ENCODE results near the gene CAST. TPM values are rescaled to one million over a fixed set of nuclear protein-coding genes. Genes with fewer than 3 reads are reported as not detected.

Gene CAST
- total RNA-seq, 2 experiments from 2014 or later, result 155 to 162 TPM

DNA sequence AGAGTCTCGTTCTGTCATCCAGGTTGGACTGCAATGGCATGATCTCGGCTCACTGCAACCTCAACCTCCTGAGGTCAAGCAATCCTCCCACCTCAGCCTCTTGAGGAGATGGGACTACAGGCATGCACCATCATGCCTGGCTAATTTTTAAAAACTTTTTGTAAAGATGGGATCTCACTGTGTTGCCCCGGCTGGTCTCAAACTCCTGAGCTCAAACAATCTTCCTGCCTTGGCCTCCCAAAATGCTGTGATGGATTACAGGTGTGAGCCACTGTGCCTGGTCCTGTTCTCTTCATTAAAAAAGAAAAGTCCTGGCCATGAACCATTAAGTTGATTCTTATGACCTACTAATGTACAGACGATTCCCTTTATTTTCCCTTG lies 90.8 kb downstream of the CAST start:
- Mint-ChIP-seq H3K27me3 (no peaks in the 10 kb centered on the region), H3K4me3 (no peak overlapping the region), H3K36me3 (peaks cover 39% of the 10 kb centered on the region), H3K4me1 (ENCODE audit: low read depth) (peaks cover 15% of the 10 kb centered on the region), H3K27ac (peak overlapping the region; percentile 35), H3K9me3 (no peaks in the 10 kb centered on the region)
- intact Hi-C loops (cut with micrococcal nuclease), result loop anchor here (2.0 to 10.0 kb wide), 3 partner anchors 116 to 408 kb away; partner anchors contain the start of gene LNPEP
- no peak for DNase-seq
- ChIA-PET CTCF (interaction anchor here (0.6 to 3.8 kb wide), 33 partner anchors 10 to 409 kb away, joined by 3 to 50 read pairs (median 6); partner anchors contain the start of genes ERAP1 and LIX1), POLR2A (no interaction called here)

DNA sequence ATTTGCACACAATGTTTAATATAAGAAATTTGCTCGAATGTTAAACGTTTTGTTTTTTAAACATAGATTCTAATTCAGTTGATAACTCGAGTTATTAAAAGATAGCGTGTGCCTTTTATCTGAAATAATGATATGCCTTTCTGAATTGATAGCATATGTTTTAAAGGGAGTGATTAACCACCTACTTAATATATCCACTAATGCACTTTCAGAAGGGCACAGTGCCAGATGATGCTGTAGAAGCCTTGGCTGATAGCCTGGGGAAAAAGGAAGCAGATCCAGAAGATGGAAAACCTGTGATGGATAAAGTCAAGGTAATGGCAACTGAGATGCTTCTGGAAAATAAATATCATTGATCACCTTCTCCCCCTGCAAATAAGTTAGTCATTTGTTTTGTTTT lies 91.7 kb downstream of the CAST start:
- Mint-ChIP-seq H3K9me3 (no peaks in the 10 kb centered on the region), H3K4me1 (ENCODE audit: low read depth) (peaks cover 15% of the 10 kb centered on the region), H3K27me3 (no peaks in the 10 kb centered on the region), H3K36me3 (peaks cover 36% of the 10 kb centered on the region), H3K27ac (no peak overlapping the region), H3K4me3 (no peak overlapping the region)
- intact Hi-C loops (cut with micrococcal nuclease), result loop anchor here (1.0 to 10.0 kb wide), 4 partner anchors 115 to 409 kb away; partner anchors contain the start of gene LNPEP
- no peak for DNase-seq
- POLR2A ChIA-PET, result no interaction called here
- CTCF ChIA-PET, result interaction anchor here (1.0 to 1.6 kb wide), 3 partner anchors 140 to 408 kb away, joined by 4 to 5 read pairs (median 4); no protein-coding TSS in a partner anchor

DNA sequence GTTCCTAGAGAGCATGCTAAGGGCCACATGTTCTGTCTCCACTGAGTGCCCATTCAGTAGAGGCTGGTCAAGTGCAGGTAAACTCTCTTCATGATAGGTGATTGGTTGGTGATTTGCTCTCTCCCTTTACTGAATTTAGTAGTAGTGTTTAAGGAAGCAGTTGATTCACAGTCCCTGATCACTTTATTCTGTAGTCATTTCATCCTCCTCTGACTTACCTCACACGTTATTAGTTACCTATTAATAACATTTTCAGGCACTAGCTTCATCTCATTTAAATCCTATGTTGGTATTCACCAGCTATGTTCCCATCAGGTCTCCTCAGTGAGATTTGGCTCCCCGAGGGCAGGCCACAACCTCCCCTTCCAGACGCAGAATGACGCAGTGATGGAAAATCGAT lies 93.7 kb downstream of the CAST start:
- ChIA-PET POLR2A (no interaction called here), CTCF (interaction anchor here (1.3 kb wide), 1 partner anchor 406 kb away, joined by 3 read pairs; no protein-coding TSS in a partner anchor)
- H3K27ac Mint-ChIP-seq, result no peak overlapping the region
- H3K9me3 Mint-ChIP-seq, result no peaks in the 10 kb centered on the region
- no peak overlapping the region for H3K4me3 Mint-ChIP-seq
- H3K4me1 Mint-ChIP-seq (ENCODE audit: low read depth), result peaks cover 9% of the 10 kb centered on the region
- H3K27me3 Mint-ChIP-seq, result no peaks in the 10 kb centered on the region
- peaks cover 33% of the 10 kb centered on the region for H3K36me3 Mint-ChIP-seq
- intact Hi-C loops (cut with micrococcal nuclease), result loop anchor here (10.0 kb wide), 1 partner anchor 411 kb away; no protein-coding TSS in a partner anchor
- no peak for DNase-seq

DNA sequence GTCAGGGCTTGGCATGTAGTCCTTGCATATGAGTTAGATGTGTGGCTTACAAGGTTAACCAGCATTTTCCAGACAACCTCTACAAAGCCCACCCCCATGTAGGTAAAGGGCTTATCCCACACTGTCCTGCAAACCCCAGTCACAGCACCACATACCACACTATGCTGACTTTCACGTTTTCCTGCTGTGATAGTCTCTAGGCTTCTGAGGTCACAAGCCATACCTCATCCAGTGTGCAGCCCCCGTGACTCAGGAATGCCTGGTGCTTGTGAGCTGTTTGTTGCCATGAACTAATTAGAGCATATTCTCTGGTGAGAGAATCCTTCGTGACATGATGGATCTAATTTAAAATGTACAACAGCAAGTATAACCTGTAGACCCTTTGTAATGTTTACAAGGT lies 94.8 kb downstream of the CAST start:
- intact Hi-C loops (cut with micrococcal nuclease), result loop anchor here (10.0 kb wide), 1 partner anchor 412 kb away; no protein-coding TSS in a partner anchor
- H3K9me3 Mint-ChIP-seq, result no peaks in the 10 kb centered on the region
- CTCF ChIA-PET, result interaction anchor here (1.0 to 1.3 kb wide), 2 partner anchors 117 to 405 kb away, joined by 3 to 4 read pairs; no protein-coding TSS in a partner anchor
- H3K27ac Mint-ChIP-seq, result no peak overlapping the region
- no peaks in the 10 kb centered on the region for H3K27me3 Mint-ChIP-seq
- no peak overlapping the region for H3K4me3 Mint-ChIP-seq
- DNase-seq, result no peak
- peaks cover 29% of the 10 kb centered on the region for H3K36me3 Mint-ChIP-seq
- POLR2A ChIA-PET, result no interaction called here
- H3K4me1 Mint-ChIP-seq (ENCODE audit: low read depth), result peaks cover 3% of the 10 kb centered on the region

DNA sequence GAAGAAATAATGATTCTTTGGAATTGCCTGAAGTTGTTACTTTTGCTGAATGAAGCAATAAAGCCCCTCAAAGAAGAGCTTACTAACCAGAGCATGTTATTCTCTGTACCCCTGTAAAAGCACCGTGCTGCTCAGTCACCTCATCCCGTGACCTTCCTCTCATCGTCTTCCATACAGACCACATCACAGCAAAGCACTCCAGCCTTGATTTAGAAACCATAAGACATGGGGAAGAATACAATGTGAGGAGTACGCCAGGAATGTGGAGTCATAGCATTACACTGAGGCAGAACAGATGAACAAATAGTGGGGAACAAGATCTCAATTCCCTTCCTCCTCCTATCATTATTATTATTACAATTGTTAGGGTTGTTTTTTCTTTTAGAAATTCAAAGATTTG lies 96.4 kb downstream of the CAST start:
- H3K9me3 Mint-ChIP-seq, result no peaks in the 10 kb centered on the region
- peaks cover 29% of the 10 kb centered on the region for H3K36me3 Mint-ChIP-seq
- no peak for DNase-seq
- CTCF ChIA-PET, result interaction anchor here (0.6 kb wide), 1 partner anchor 157 kb away, joined by 3 read pairs; no protein-coding TSS in a partner anchor
- H3K27ac Mint-ChIP-seq, result no peak overlapping the region
- intact Hi-C loops (cut with micrococcal nuclease), result loop anchor here (10.0 kb wide), 1 partner anchor 414 kb away; no protein-coding TSS in a partner anchor
- no peaks in the 10 kb centered on the region for H3K27me3 Mint-ChIP-seq
- H3K4me3 Mint-ChIP-seq, result no peak overlapping the region
- POLR2A ChIA-PET, result no interaction called here
- no peaks in the 10 kb centered on the region for H3K4me1 Mint-ChIP-seq (ENCODE audit: low read depth)

DNA sequence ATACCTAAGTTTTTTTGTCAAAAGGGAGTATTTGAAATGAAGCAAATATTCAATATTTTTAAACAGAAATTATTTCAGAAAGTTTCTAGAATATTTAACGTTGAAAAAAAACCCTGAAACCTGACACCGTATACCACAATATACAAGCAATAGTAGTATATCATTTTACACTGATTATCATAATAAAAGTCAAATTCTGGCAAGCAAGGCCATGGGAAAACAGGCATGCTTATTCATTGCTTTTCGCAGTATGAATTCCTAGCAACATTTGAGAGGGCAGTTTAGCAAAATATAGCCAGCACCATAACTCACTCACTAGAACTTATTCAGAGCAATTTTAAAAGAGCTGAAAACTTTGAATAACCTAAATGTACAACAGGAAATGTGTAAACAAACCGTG lies 99.4 kb downstream of the CAST start:
- DNase-seq, result no peak
- no peak overlapping the region for H3K27ac Mint-ChIP-seq
- CTCF ChIA-PET, result interaction anchor here (0.7 to 3.7 kb wide), 3 partner anchors 7 to 132 kb away, joined by 3 to 31 read pairs (median 4); no protein-coding TSS in a partner anchor
- H3K27me3 Mint-ChIP-seq, result no peaks in the 10 kb centered on the region
- H3K4me1 Mint-ChIP-seq (ENCODE audit: low read depth), result no peaks in the 10 kb centered on the region
- POLR2A ChIA-PET, result no interaction called here
- no peaks in the 10 kb centered on the region for H3K9me3 Mint-ChIP-seq
- H3K36me3 Mint-ChIP-seq, result peaks cover 26% of the 10 kb centered on the region
- intact Hi-C loops (cut with micrococcal nuclease), result no loop called here
- no peak overlapping the region for H3K4me3 Mint-ChIP-seq

DNA sequence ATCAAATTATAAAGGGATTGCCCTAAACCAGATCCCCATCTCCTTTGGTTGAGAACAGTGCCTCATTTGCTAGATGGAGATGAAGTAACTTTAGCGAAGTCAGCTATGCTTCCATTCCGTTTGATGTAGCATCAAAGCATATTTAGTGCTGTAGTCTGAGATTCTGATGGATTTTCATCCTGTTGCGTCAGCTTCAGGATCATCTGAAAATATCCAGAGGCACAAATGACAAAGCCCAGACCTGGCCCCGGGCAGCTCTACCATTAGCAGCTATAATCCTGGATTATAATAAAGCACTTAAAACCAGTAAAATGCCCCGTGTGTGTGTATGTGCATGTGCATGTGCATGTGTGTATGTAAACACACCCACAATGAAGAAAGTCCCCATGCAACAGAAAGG lies 100.8 kb downstream of the CAST start:
- Mint-ChIP-seq H3K36me3 (peaks cover 23% of the 10 kb centered on the region), H3K27ac (no peak overlapping the region), H3K27me3 (no peaks in the 10 kb centered on the region), H3K4me3 (no peak overlapping the region), H3K4me1 (ENCODE audit: low read depth) (no peaks in the 10 kb centered on the region), H3K9me3 (no peaks in the 10 kb centered on the region)
- intact Hi-C loops (cut with micrococcal nuclease), result no loop called here
- no peak for DNase-seq
- ChIA-PET CTCF (interaction anchor here (0.7 to 3.7 kb wide), 5 partner anchors 11 to 399 kb away, joined by 3 to 31 read pairs (median 4); no protein-coding TSS in a partner anchor), POLR2A (interaction anchor here (0.8 to 1.0 kb wide), 2 partner anchors 45 to 420 kb away, joined by 3 read pairs; partner anchors contain the start of gene ERAP1)

DNA sequence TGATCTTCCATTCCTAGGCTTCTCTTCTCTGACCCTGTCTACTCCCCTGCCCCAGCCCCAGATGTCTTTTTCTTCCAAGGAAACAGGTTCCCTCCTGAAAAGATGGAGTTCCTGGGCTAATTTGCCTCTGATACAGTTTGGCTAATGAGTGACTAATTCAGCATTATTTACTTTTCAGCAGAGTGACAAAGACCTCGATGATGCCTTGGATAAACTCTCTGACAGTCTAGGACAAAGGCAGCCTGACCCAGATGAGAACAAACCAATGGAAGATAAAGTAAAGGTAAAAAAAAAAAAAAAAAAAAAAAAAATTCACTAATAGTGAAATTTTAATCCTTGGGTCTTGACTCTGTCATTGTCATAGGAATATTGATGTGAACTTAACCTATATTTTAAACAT lies 102.9 kb downstream of the CAST start:
- DNase-seq, result no peak
- Mint-ChIP-seq H3K36me3 (peaks cover 29% of the 10 kb centered on the region), H3K4me1 (ENCODE audit: low read depth) (no peaks in the 10 kb centered on the region), H3K4me3 (no peak overlapping the region), H3K9me3 (no peaks in the 10 kb centered on the region), H3K27ac (no peak overlapping the region), H3K27me3 (no peaks in the 10 kb centered on the region)
- ChIA-PET CTCF (interaction anchor here (1.3 to 3.7 kb wide), 2 partner anchors 13 to 27 kb away, joined by 3 to 31 read pairs; no protein-coding TSS in a partner anchor), POLR2A (no interaction called here)
- intact Hi-C loops (cut with micrococcal nuclease), result no loop called here

DNA sequence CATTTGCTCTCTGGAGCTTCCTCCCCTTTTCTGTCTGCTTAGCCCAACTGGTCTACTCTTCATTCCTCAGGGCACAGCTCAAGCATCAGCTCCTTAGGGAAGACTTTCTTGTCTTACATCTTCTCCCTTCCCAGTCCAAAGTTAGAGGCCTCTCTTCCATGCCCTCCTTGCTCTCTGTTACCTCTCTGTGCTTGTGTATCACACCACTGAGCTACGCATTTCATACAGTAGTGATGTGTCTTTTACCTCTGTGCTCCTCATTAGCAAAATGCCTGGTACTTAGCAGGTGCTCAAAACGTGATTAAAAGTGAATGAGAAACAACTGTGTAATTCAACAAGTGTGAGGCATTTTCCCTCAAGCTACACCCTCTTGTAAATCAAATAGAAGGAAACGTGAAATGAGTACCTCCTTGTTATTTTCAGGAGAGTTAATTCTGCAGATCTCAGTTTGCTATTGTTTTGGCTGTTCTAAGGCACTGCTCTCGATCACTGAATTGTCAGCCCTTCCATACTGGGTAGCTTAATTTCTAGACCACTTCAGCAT lies 106.6 kb downstream of the CAST start:
- H3K4me1 Mint-ChIP-seq (ENCODE audit: low read depth), result peaks cover 14% of the 10 kb centered on the region
- peak overlapping the region; percentile 43 for H3K27ac Mint-ChIP-seq
- H3K9me3 Mint-ChIP-seq, result no peaks in the 10 kb centered on the region
- H3K36me3 Mint-ChIP-seq, result peaks cover 41% of the 10 kb centered on the region
- CTCF ChIA-PET, result interaction anchor here (0.6 to 1.3 kb wide), 5 partner anchors 7 to 393 kb away, joined by 3 to 6 read pairs (median 3); no protein-coding TSS in a partner anchor
- POLR2A ChIA-PET, result no interaction called here
- intact Hi-C loops (cut with micrococcal nuclease), result no loop called here
- H3K4me3 Mint-ChIP-seq, result no peak overlapping the region
- H3K27me3 Mint-ChIP-seq, result no peaks in the 10 kb centered on the region
- no peak for DNase-seq

DNA sequence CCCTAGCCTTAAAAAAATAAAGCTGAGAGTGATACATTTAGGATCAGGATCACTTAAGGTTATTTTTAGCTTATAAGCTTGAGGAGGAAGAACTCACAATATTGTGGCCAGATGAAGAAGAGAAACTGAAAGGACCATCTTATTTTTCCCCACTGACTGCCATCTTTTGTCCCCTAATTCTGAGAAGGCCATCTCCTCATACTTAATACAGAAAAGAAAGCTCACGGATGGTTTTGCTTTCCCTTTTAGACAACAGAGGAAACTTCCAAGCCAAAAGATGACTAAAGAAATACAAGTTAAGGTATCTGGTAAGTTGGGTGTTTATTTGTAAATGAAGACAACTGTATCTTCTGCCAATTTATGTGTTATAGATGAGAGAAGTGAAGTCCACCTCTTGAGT lies 109.2 kb downstream of the CAST start:
- H3K27ac Mint-ChIP-seq, result peak overlapping the region; percentile 79
- POLR2A ChIA-PET, result no interaction called here
- no peak for DNase-seq
- H3K4me3 Mint-ChIP-seq, result no peak overlapping the region
- H3K27me3 Mint-ChIP-seq, result no peaks in the 10 kb centered on the region
- peaks cover 14% of the 10 kb centered on the region for H3K4me1 Mint-ChIP-seq (ENCODE audit: low read depth)
- CTCF ChIA-PET, result interaction anchor here (1.0 to 2.9 kb wide), 3 partner anchors 19 to 157 kb away, joined by 3 to 15 read pairs (median 9); no protein-coding TSS in a partner anchor
- intact Hi-C loops (cut with micrococcal nuclease), result no loop called here
- no peaks in the 10 kb centered on the region for H3K9me3 Mint-ChIP-seq
- peaks cover 46% of the 10 kb centered on the region for H3K36me3 Mint-ChIP-seq

DNA sequence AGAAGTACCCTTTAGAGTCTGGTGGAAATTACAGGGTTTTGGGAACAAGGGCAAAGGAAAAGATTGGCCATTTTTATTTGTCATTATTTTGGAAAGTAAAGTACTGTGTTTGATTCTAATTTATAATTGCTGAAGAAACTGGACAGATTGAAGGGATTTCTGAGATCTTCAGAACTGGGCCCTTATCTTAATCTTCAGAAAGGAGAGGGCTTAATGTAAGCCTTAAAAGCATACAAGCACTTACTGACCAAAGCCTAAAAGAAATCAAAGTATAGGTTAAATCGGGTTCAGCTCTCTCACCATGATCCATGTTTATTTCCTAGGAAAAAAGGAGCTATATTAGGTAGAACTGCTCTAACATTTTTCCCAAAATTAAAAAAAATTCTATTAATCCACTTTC lies 109.9 kb downstream of the CAST start:
- no peak overlapping the region for H3K4me3 Mint-ChIP-seq
- ChIA-PET CTCF (interaction anchor here (1.0 to 2.9 kb wide), 3 partner anchors 20 to 158 kb away, joined by 3 to 15 read pairs (median 9); no protein-coding TSS in a partner anchor), POLR2A (no interaction called here)
- peaks cover 14% of the 10 kb centered on the region for H3K4me1 Mint-ChIP-seq (ENCODE audit: low read depth)
- intact Hi-C loops (cut with micrococcal nuclease), result no loop called here
- no peaks in the 10 kb centered on the region for H3K9me3 Mint-ChIP-seq
- peaks cover 48% of the 10 kb centered on the region for H3K36me3 Mint-ChIP-seq
- DNase-seq, result no peak
- no peak overlapping the region for H3K27ac Mint-ChIP-seq
- no peaks in the 10 kb centered on the region for H3K27me3 Mint-ChIP-seq

DNA sequence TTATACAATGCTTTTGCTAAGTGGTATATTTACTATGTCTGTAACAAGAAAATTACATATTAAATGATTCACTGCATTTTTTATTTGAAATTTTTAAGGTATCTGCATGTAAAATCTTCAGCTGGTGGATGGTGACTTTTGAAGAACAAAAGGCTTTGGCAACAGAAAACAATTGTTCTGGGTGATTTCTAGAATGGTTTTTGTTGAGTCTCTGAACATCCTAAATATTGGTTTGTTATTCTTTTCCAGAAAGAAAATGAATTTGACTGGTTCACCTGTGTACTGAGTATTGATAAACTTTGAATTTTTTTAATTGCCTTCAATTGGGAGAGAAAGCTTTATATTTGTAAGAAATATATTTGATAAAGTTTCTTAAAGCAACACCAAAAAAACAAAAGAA lies 110.4 kb downstream of the CAST start:
- no peak for DNase-seq
- POLR2A ChIA-PET, result no interaction called here
- Mint-ChIP-seq H3K4me1 (ENCODE audit: low read depth) (peaks cover 14% of the 10 kb centered on the region), H3K9me3 (no peaks in the 10 kb centered on the region), H3K36me3 (peaks cover 51% of the 10 kb centered on the region), H3K27ac (no peak overlapping the region), H3K27me3 (no peaks in the 10 kb centered on the region), H3K4me3 (no peak overlapping the region)
- intact Hi-C loops (cut with micrococcal nuclease), result no loop called here
- CTCF ChIA-PET, result interaction anchor here (1.4 to 2.9 kb wide), 2 partner anchors 20 to 391 kb away, joined by 3 to 15 read pairs; no protein-coding TSS in a partner anchor
